Hypothalamus (tissue), 51 donors: ENCODE results near the gene TNFRSF4.

ENCODE experiments used
- DNase-seq, 51 donors: peaks; one replicate each; lab custom pipeline; 2025; lab: John Stamatoyannopoulos, UW

Gene TNFRSF4

GRCh38 chr1:1234180-1234808, 20.3 kb upstream of the TNFRSF4 start:
- DNase-seq = no peak

- DNase-seq = no peak
These were observed 19.6 kb upstream of the TNFRSF4 start for GRCh38 chr1:1233567-1233892.

- no peak for DNase-seq
These were observed 19.0 kb upstream of the TNFRSF4 start for GRCh38 chr1:1232796-1233566.

GRCh38 chr1:1232208-1232795, 18.3 kb upstream of the TNFRSF4 start, which contains the start of gene B3GALT6:
Gene B3GALT6, plus strand, starts transcription at chr1:1232237. Its CDS starts 42 bp downstream, at chr1:1232279.
- peak in 7 of 51 donors; percentile 30 to 56 (median 44) for DNase-seq

GRCh38 chr1:1231400-1232207, 17.7 kb upstream of the TNFRSF4 start, which contains the start of gene SDF4:
Gene SDF4, minus strand, starts transcription at chr1:1232001. Its CDS starts 3,229 bp downstream, at chr1:1228772.
- DNase-seq = peak; percentile 63 to 97 (median 93)

- DNase-seq = no peak
These were observed 16.9 kb upstream of the TNFRSF4 start for GRCh38 chr1:1230656-1231399.

GRCh38 chr1:1229770-1230169, 15.8 kb upstream of the TNFRSF4 start:
- no peak for DNase-seq

GRCh38 chr1:1228596-1229321, 14.8 kb upstream of the TNFRSF4 start:
- DNase-seq = no peak

GRCh38 chr1:1228187-1228586, 14.2 kb upstream of the TNFRSF4 start:
- DNase-seq = no peak

GRCh38 chr1:1227386-1227785, 13.4 kb upstream of the TNFRSF4 start:
- DNase-seq = no peak

- DNase-seq = no peak
These were observed 12.8 kb upstream of the TNFRSF4 start for GRCh38 chr1:1226566-1227362.

- no peak for DNase-seq
These were observed 12.0 kb upstream of the TNFRSF4 start for GRCh38 chr1:1225913-1226312.

GRCh38 chr1:1225238-1225845, 11.4 kb upstream of the TNFRSF4 start:
- DNase-seq = no peak

- DNase-seq = no peak
These were observed 9.9 kb upstream of the TNFRSF4 start for GRCh38 chr1:1223891-1224290.

GRCh38 chr1:1223321-1223720, 9.4 kb upstream of the TNFRSF4 start:
- no peak for DNase-seq

- DNase-seq = no peak
These were observed 8.7 kb upstream of the TNFRSF4 start for GRCh38 chr1:1222575-1223225.

GRCh38 chr1:1221887-1222574, 8.1 kb upstream of the TNFRSF4 start:
- no peak for DNase-seq
